ENCODE data around the gene PRICKLE4. TPM values are rescaled to one million over a fixed set of nuclear protein-coding genes. Genes with fewer than 3 reads are reported as not detected.

The PRICKLE4 gene, protein sequence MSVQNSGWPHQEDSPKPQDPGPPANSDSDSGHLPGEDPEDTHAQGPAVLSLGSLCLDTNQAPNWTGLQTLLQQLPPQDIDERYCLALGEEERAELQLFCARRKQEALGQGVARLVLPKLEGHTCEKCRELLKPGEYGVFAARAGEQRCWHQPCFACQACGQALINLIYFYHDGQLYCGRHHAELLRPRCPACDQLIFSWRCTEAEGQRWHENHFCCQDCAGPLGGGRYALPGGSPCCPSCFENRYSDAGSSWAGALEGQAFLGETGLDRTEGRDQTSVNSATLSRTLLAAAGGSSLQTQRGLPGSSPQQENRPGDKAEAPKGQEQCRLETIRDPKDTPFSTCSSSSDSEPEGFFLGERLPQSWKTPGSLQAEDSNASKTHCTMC
- not detected for polyA plus RNA-seq (2013, experiment 1 of 2)
- polyA plus RNA-seq (2013, experiment 2 of 2): not detected

GRCh38 chr6:41780551-41781365 lies at the start of gene PRICKLE4:
TSS of gene PRICKLE4 (plus strand) at chr6:41780782. CDS start at chr6:41783474, 2,692 bp downstream.
- 1% methylated on average over 31 of the region's 36 CpGs for WGBS

GRCh38 chr6:41731561-41732086 lies 49.0 kb upstream of the PRICKLE4 start:
- H3K4me3 ChIP-seq (ENCODE audit: low read length): no peak overlapping the region
- H3K27me3 ChIP-seq (ENCODE audit: insufficient read depth, low read length): peaks cover 24% of the 10 kb centered on the region
- no peak overlapping the region for H3K27ac ChIP-seq (ENCODE audit: low read depth, low read length)
- peaks cover 20% of the 10 kb centered on the region for H3K4me1 ChIP-seq (ENCODE audit: insufficient read depth, low read length)
- H3K36me3 ChIP-seq (ENCODE audit: insufficient read depth, low read length): no peaks in the 10 kb centered on the region
- 94% methylated on average over 7 of the region's 7 CpGs for WGBS
- no peaks in the 10 kb centered on the region for H3K9me3 ChIP-seq (ENCODE audit: insufficient read depth, low read depth, low read length)
- no peak overlapping the region for H3K9ac ChIP-seq (ENCODE audit: low read depth, low read length)

More at GRCh38 chr6:41780551-41781365, at the start of gene PRICKLE4:
- Histone ChIP-seq H3K9ac (ENCODE audit: low read depth, low read length) (peak within 1 kb of the TSS; percentile 69; the same call in 1 of the 2 replicates), H3K27me3 (ENCODE audit: insufficient read depth, low read length) (peaks cover 49% of the 10 kb centered on the region), H3K36me3 (ENCODE audit: insufficient read depth, low read length) (peaks cover 4% of the 10 kb centered on the region; the same call in 1 of the 2 replicates), H3K9me3 (ENCODE audit: insufficient read depth, low read depth, low read length) (no peaks in the 10 kb centered on the region), H3K4me3 (ENCODE audit: low read length) (peak within 1 kb of the TSS; percentile 87), H3K4me1 (ENCODE audit: insufficient read depth, low read length) (0 out of 2 replicates have a peak, but pooled peaks cover 3% of the 10 kb centered on the region), H3K27ac (ENCODE audit: low read depth, low read length) (no peak within 1 kb of the TSS)

DNA sequence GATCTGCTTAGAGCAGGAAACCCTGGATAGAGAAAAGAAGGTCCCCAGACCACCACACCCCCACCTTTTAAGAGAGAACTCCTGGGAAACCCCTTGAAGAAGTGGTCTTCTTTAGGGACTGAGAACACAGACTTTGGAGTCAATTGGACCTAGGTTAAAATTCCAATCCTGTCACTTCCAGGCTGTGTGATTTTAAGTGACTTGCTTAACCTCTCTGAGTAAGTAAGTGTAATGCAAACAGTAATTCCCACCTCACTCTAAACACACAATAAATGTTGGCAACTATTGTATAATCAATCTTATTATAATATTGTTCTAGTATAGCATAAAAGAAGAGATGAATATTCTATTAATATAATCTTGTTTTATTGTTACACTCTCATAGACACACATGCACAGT lies 48.4 kb upstream of the PRICKLE4 start:
- H3K9ac ChIP-seq (ENCODE audit: low read depth, low read length): no peak overlapping the region

GRCh38 chr6:41732591-41733359 lies 47.8 kb upstream of the PRICKLE4 start:
- peaks cover 24% of the 10 kb centered on the region for H3K27me3 ChIP-seq (ENCODE audit: insufficient read depth, low read length)
- peak overlapping the region; percentile 62 for H3K4me3 ChIP-seq (ENCODE audit: low read length)
- no peaks in the 10 kb centered on the region for H3K9me3 ChIP-seq (ENCODE audit: insufficient read depth, low read depth, low read length)
- H3K4me1 ChIP-seq (ENCODE audit: insufficient read depth, low read length): peaks cover 20% of the 10 kb centered on the region
- H3K36me3 ChIP-seq (ENCODE audit: insufficient read depth, low read length): no peaks in the 10 kb centered on the region
- no peak overlapping the region for H3K27ac ChIP-seq (ENCODE audit: low read depth, low read length)
- no peak overlapping the region for H3K9ac ChIP-seq (ENCODE audit: low read depth, low read length)
- WGBS: 44% methylated on average over 8 of the region's 8 CpGs

More for the DNA sequence above, 48.4 kb upstream of the PRICKLE4 start:
- H3K27me3 ChIP-seq (ENCODE audit: insufficient read depth, low read length): peaks cover 24% of the 10 kb centered on the region
- H3K9me3 ChIP-seq (ENCODE audit: insufficient read depth, low read depth, low read length): no peaks in the 10 kb centered on the region
- no peak overlapping the region for H3K4me3 ChIP-seq (ENCODE audit: low read length)
- no peak overlapping the region for H3K27ac ChIP-seq (ENCODE audit: low read depth, low read length)
- H3K4me1 ChIP-seq (ENCODE audit: insufficient read depth, low read length): peaks cover 20% of the 10 kb centered on the region
- no peaks in the 10 kb centered on the region for H3K36me3 ChIP-seq (ENCODE audit: insufficient read depth, low read length)

GRCh38 chr6:41733360-41733706 lies 47.2 kb upstream of the PRICKLE4 start:
- peaks cover 20% of the 10 kb centered on the region for H3K4me1 ChIP-seq (ENCODE audit: insufficient read depth, low read length)
- WGBS: 9% methylated on average over 11 of the region's 11 CpGs
- H3K36me3 ChIP-seq (ENCODE audit: insufficient read depth, low read length): no peaks in the 10 kb centered on the region
- no peak overlapping the region for H3K27ac ChIP-seq (ENCODE audit: low read depth, low read length)
- peaks cover 24% of the 10 kb centered on the region for H3K27me3 ChIP-seq (ENCODE audit: insufficient read depth, low read length)
- no peaks in the 10 kb centered on the region for H3K9me3 ChIP-seq (ENCODE audit: insufficient read depth, low read depth, low read length)
- no peak overlapping the region for H3K9ac ChIP-seq (ENCODE audit: low read depth, low read length)
- H3K4me3 ChIP-seq (ENCODE audit: low read length): peak overlapping the region; percentile 62

DNA sequence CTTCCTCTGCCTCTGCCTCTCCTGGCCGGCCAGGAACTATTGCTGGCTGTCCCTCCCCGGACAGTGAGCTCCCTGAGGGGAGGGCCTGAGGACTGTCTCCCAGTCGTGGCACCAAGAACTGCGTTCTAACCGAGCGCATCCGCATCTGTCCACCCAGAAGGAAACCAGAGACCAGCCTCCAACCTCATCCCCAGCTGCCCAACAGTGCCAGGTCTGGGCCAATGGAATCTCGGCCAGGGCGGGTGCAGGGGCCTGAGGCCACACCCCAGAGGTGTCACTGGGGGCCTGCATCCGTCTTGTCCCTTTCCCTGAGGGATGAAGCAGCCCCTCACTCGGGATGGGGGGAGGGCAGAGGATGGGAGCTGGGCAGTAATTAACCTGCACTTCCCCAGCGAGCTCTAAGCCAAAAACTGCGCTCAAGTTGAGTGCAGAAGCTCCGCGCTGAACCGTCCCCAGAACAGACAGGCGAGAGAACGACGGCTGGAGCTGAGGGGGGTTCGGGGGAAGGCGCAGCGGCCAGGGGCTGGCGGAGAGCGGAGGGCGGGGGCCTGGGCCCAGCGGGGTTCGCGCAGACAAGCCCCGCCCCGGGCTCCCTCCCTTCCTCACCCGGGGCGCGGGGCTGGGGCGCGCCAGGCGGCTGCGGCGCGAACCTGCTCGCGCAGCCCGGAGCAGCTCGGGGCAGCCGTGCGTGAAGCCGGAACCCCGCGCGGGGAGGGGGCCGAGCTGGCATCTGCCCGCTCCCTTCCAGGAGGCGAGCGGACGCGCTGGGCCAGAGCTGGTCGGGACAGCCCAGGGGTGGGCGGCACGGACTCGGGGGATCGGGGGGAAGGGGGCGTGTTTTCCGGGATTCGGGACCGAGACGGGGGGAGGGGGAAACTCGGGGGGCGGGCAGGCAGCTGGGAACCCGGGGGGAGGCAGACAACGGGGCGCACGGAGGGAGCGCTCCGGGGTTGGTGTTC lies 46.6 kb upstream of the PRICKLE4 start:
- Histone ChIP-seq H3K4me3 (ENCODE audit: low read length) (peak overlapping the region; percentile 62), H3K27ac (ENCODE audit: low read depth, low read length) (no peak overlapping the region; the same call in 1 of the 2 replicates), H3K9me3 (ENCODE audit: insufficient read depth, low read depth, low read length) (no peaks in the 10 kb centered on the region), H3K4me1 (ENCODE audit: insufficient read depth, low read length) (peaks cover 20% of the 10 kb centered on the region), H3K9ac (ENCODE audit: low read depth, low read length) (no peak overlapping the region), H3K27me3 (ENCODE audit: insufficient read depth, low read length) (peaks cover 24% of the 10 kb centered on the region), H3K36me3 (ENCODE audit: insufficient read depth, low read length) (no peaks in the 10 kb centered on the region)
- under 1% methylated on average over 73 of the region's 73 CpGs for WGBS

GRCh38 chr6:41734666-41735426 lies 45.7 kb upstream of the PRICKLE4 start:
- no peak overlapping the region for H3K9ac ChIP-seq (ENCODE audit: low read depth, low read length)
- no peaks in the 10 kb centered on the region for H3K36me3 ChIP-seq (ENCODE audit: insufficient read depth, low read length)
- no peaks in the 10 kb centered on the region for H3K9me3 ChIP-seq (ENCODE audit: insufficient read depth, low read depth, low read length)
- H3K27me3 ChIP-seq (ENCODE audit: insufficient read depth, low read length): peaks cover 24% of the 10 kb centered on the region
- under 1% methylated on average over 71 of the region's 76 CpGs for WGBS
- H3K4me1 ChIP-seq (ENCODE audit: insufficient read depth, low read length): peaks cover 20% of the 10 kb centered on the region
- H3K27ac ChIP-seq (ENCODE audit: low read depth, low read length): no peak overlapping the region
- peak overlapping the region; percentile 62 for H3K4me3 ChIP-seq (ENCODE audit: low read length)

GRCh38 chr6:41735427-41736185 lies 45.0 kb upstream of the PRICKLE4 start, which contains the start of gene TFEB:
TSS of gene TFEB (minus strand) at chr6:41735608. CDS start at chr6:41691213, 44,395 bp downstream.
- peaks cover 21% of the 10 kb centered on the region for H3K27me3 ChIP-seq (ENCODE audit: insufficient read depth, low read length)
- WGBS: 7% methylated on average over 50 of the region's 50 CpGs
- H3K9ac ChIP-seq (ENCODE audit: low read depth, low read length): no peak within 1 kb of the TSS
- H3K9me3 ChIP-seq (ENCODE audit: insufficient read depth, low read depth, low read length): no peaks in the 10 kb centered on the region
- peak within 1 kb of the TSS; percentile 62 for H3K4me3 ChIP-seq (ENCODE audit: low read length)
- H3K36me3 ChIP-seq (ENCODE audit: insufficient read depth, low read length): no peaks in the 10 kb centered on the region
- H3K4me1 ChIP-seq (ENCODE audit: insufficient read depth, low read length): peaks cover 16% of the 10 kb centered on the region
- no peak within 1 kb of the TSS for H3K27ac ChIP-seq (ENCODE audit: low read depth, low read length)

GRCh38 chr6:41736186-41736733 lies 44.3 kb upstream of the PRICKLE4 start:
- H3K9ac ChIP-seq (ENCODE audit: low read depth, low read length): no peak overlapping the region
- no peak overlapping the region for H3K27ac ChIP-seq (ENCODE audit: low read depth, low read length)
- peaks cover 21% of the 10 kb centered on the region for H3K27me3 ChIP-seq (ENCODE audit: insufficient read depth, low read length)
- no peaks in the 10 kb centered on the region for H3K9me3 ChIP-seq (ENCODE audit: insufficient read depth, low read depth, low read length)
- H3K4me1 ChIP-seq (ENCODE audit: insufficient read depth, low read length): peaks cover 16% of the 10 kb centered on the region
- H3K4me3 ChIP-seq (ENCODE audit: low read length): peak overlapping the region; percentile 41
- WGBS: 73% methylated on average over 6 of the region's 6 CpGs
- H3K36me3 ChIP-seq (ENCODE audit: insufficient read depth, low read length): no peaks in the 10 kb centered on the region

Data from HUES64 (cell line).